ENCODE results near the gene FRS2.

The FRS2 gene

GRCh38 chr12:69545081-69545480 lies 74.9 kb downstream of the FRS2 start:
- no peak overlapping the region for H3K4me3 Mint-ChIP-seq
- peaks cover 18% of the 10 kb centered on the region for H3K9me3 Mint-ChIP-seq
- no peaks in the 10 kb centered on the region for H3K27me3 Mint-ChIP-seq (ENCODE audit: low read depth)
- H3K4me1 Mint-ChIP-seq: no peaks in the 10 kb centered on the region
- peaks cover 60% of the 10 kb centered on the region for H3K36me3 Mint-ChIP-seq (ENCODE audit: low read depth)
- TF ChIP-seq CTCF (IDR thresholded peaks at IDR 0.05; ENCODE audit: unreplicated experiment in 3 of 3): no peak
- H3K27ac Mint-ChIP-seq: no peak overlapping the region

DNA sequence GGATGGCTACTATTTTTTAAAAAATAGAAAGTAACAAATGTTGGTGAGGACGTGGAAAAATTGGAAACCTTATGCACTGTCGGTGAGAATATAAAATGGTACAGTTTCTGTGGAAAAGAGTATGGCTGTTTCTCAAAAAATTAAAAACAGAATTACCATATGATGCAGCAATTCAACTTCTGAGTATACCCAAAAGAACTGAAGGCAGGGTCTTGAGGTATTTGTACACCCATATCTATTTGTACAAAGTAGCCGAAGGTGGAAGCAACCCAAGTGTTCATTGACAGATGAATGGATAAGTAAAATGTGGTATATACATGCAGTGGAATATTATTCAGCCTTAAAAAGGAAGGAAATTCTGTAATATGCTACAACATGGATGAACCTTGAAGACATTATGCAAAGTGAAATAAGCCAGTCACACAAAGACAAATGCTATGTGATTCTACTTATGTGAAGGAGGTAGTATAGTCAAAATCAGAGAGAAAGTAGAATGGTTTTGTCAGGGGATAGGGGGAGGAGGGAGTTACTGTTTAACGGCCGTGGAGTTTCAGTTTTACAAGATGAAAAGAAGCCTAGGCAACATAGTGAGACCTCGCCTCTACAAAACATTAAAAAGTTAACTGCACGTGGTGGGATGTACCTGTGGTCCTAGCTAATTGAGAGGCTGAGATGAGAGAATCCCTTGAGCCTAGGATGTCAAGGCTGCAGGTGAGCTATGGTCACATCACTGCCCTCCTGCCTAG lies 76.7 kb downstream of the FRS2 start:
- no peaks in the 10 kb centered on the region for H3K27me3 Mint-ChIP-seq (ENCODE audit: low read depth)
- H3K4me3 Mint-ChIP-seq: no peak overlapping the region
- no peak for TF ChIP-seq CTCF (IDR thresholded peaks at IDR 0.05; ENCODE audit: unreplicated experiment in 3 of 3)
- no peaks in the 10 kb centered on the region for H3K4me1 Mint-ChIP-seq
- no peak overlapping the region for H3K27ac Mint-ChIP-seq
- H3K36me3 Mint-ChIP-seq (ENCODE audit: low read depth): peaks cover 61% of the 10 kb centered on the region
- H3K9me3 Mint-ChIP-seq: peaks cover 18% of the 10 kb centered on the region

DNA sequence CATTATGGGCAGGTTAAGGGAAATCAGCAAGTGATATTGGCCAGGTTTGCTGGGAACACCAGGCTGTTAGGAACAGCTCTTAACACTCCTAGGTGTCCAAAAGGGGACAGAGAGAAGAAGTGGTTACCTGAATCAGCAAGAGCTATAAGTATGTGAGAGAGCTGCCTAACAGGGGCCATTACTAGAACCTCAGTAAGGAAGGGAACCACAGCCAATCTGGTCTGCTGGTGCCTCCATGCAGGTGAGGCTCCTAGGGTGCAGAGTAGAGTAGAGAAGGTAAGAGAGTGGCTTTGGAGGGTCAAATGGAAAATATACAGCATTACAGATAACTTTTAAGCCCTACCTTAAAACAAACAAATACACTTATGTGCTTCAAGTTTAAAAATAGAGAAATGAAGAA lies 78.5 kb downstream of the FRS2 start:
- H3K4me3 Mint-ChIP-seq: no peak overlapping the region
- H3K27ac Mint-ChIP-seq: no peak overlapping the region
- peaks cover 12% of the 10 kb centered on the region for H3K9me3 Mint-ChIP-seq
- H3K36me3 Mint-ChIP-seq (ENCODE audit: low read depth): peaks cover 48% of the 10 kb centered on the region
- H3K27me3 Mint-ChIP-seq (ENCODE audit: low read depth): no peaks in the 10 kb centered on the region
- TF ChIP-seq CTCF (IDR thresholded peaks at IDR 0.05; ENCODE audit: unreplicated experiment in 3 of 3): no peak
- H3K4me1 Mint-ChIP-seq: peaks cover 4% of the 10 kb centered on the region

GRCh38 chr12:69550569-69551350 lies 80.6 kb downstream of the FRS2 start:
- Mint-ChIP-seq H3K4me3 (no peak overlapping the region), H3K4me1 (peaks cover 7% of the 10 kb centered on the region), H3K9me3 (peaks cover 2% of the 10 kb centered on the region), H3K27me3 (ENCODE audit: low read depth) (no peaks in the 10 kb centered on the region), H3K36me3 (ENCODE audit: low read depth) (peaks cover 30% of the 10 kb centered on the region), H3K27ac (peak overlapping the region in 1 of 3 experiments; percentile 0)
- TF ChIP-seq CTCF (IDR thresholded peaks at IDR 0.05; ENCODE audit: unreplicated experiment in 3 of 3): no peak

DNA sequence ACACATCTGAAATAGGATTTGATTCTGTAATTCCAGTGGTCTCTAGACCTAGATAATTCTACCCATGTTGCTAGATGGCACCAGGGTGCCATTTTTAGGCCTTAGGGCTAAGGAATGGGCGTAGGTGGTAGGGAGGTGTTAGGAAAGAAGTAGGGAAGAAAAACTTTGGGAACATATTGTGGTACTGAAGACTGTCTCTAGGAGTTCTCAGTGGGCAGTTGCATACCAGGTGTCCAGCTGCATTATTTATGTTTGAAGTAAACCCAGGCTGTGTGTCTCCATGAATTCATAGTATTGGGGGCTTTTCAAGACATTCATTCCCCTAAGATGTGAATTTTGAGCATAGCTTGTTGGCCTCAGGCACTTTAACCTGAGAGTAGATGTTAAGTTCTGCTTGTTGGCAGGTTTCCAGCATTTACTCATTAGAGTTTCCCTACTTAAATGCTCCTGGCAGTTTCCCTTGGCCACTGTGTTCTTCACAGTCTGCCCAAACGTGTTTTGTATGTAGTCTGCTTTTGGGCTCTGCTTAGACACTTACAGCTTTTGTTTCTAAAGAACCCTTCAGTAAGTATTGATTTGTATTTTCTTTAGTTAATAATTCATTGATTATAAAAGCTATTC lies 83.5 kb downstream of the FRS2 start:
- Mint-ChIP-seq H3K4me1 (peaks cover 7% of the 10 kb centered on the region), H3K36me3 (ENCODE audit: low read depth) (peaks cover 18% of the 10 kb centered on the region), H3K27me3 (ENCODE audit: low read depth) (no peaks in the 10 kb centered on the region), H3K4me3 (no peak overlapping the region), H3K27ac (peak overlapping the region in 2 of 3 experiments; percentile 35 to 60), H3K9me3 (no peaks in the 10 kb centered on the region)
- TF ChIP-seq CTCF (IDR thresholded peaks at IDR 0.05; ENCODE audit: unreplicated experiment in 3 of 3): no peak
